Cardiac fibroblast (primary cell): ENCODE data around the gene GRK5.
"Not testable (repeated sequence)": the region's sequence is repeated elsewhere in the genome, so short reads cannot be mapped to it uniquely, and the experiment has no call there.

Experiments
- DNase-seq, 2 donors: peaks; one replicate each; pipeline versions ENCODE4 v3.0.0 to v3.0.0-alpha.2; 2010; ENCODE audit warnings: low read depth in 2 of 2
- H3K4me3 ChIP-seq, 2 donors: replicated peaks in 1 of 2; 1 replicate in 1 of 2; 2 replicates in 1 of 2; pipeline ENCODE4 v1.5.1; 2011; ENCODE audit warnings: low read depth in 2 of 2, low read length in 2 of 2, mild to moderate bottlenecking in 2 of 2, moderate library complexity in 1 of 2
- CTCF ChIP-seq: IDR thresholded peaks from one replicate; pipeline ENCODE4 v1.5.1; 2011; ENCODE audit warnings: low read depth, mild to moderate bottlenecking, low read length, inconsistent platforms

The GRK5 gene

GRCh38 chr10:119221666-119222065 lies 14.3 kb downstream of the GRK5 start:
- no peak overlapping the region for H3K4me3 ChIP-seq
- DNase-seq, result peak in 1 of 2 donors; percentile 39
- no peak for TF ChIP-seq CTCF

DNA sequence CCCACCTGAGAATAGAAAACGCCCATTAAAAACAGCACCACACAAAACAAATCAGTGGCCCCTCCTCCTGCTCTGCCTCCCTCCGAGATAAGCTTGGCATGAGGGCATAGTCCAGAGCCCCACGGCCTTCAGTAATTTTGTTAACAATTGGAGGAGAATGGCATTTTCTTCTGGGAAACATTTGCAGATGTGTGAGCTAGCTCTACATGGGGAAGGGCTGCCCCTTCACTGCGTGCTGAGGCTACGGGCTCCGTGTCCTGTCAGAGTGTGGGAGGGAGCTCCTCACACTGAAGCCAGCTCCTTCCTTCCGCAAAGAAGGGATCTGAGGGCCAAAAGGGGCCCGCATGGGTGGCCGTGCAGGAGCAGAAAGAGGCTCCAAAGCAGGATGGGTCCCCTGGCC lies 15.2 kb downstream of the GRK5 start:
- DNase-seq, result peak in 1 of 2 donors; percentile 53
- H3K4me3 ChIP-seq, result no peak overlapping the region
- no peak for TF ChIP-seq CTCF

- no peak for TF ChIP-seq CTCF
- DNase-seq, result no peak
- H3K4me3 ChIP-seq, result no peak overlapping the region
Measured at GRCh38 chr10:119222966-119223386, 15.6 kb downstream of the GRK5 start.

GRCh38 chr10:119225083-119225658 lies 17.8 kb downstream of the GRK5 start:
- DNase-seq, result no peak
- no peak for TF ChIP-seq CTCF
- no peak overlapping the region for H3K4me3 ChIP-seq

DNA sequence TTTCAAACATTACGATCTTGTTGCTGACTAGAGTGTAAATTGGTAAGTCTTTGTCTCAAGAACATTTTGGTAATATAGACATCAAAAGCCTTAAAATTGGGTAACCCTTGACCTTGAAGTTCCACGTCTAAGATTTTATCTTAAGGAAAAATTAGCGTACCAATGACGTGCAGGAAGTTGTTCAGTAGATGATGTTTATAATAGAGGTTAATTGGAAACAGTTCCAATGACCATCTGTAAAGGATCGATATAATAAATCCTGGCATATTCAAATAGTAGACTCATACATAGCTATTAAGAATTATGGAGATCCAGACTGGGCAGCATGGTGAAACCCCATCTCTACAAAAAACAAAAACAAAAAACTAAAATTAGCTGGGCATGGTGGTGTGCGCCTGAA lies 20.5 kb downstream of the GRK5 start:
- no peak overlapping the region for H3K4me3 ChIP-seq
- DNase-seq, result no peak
- TF ChIP-seq CTCF, result no peak

GRCh38 chr10:119231654-119232053 lies 24.3 kb downstream of the GRK5 start:
- H3K4me3 ChIP-seq, result no peak overlapping the region
- TF ChIP-seq CTCF, result no peak
- DNase-seq, result no peak

DNA sequence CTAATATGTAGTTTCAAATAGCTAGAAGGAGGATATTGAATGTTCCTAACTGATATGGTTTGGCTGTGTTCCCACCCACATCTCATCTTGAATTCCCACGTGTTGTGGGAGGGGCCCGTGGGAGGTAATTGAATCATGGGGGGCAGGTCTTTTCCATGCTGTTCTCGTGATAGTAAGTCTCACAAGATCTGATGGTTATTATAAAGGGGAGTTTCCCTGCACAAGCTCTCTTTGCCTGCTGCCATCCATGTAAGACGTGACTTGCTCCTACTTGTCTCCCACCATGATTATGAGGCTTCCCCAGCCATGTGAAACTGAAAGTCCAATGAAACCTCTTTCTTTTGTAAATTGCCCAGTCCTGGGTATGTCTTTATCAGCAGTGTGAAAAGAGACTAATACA lies 25.1 kb downstream of the GRK5 start:
- not testable (repeated sequence) for H3K4me3 ChIP-seq, DNase-seq
